GM23338 (cell line): ENCODE data around the gene LYL1.
A peak's percentile ranks its signal among the peaks of the same experiment; 100 is the strongest.

Experiments used
- EZH2 ChIP-seq: fragments of 200-600 bp; sonication (generic); IDR thresholded peaks from one replicate; pipeline ENCODE4 v1.8.0; 2017; ENCODE audit warnings: antibody characterized with exemption, mild to moderate bottlenecking, low read depth; ENCODE audit not compliant: unreplicated experiment
- EZH2phosphoT487 ChIP-seq: fragments of 200-600 bp; sonication (generic); IDR thresholded peaks from one replicate; pipeline ENCODE4 v1.8.1; 2018; ENCODE audit warnings: antibody characterized with exemption; ENCODE audit not compliant: unreplicated experiment
- POLR2AphosphoS5 ChIP-seq: IDR thresholded peaks from 2 replicates; pipeline ENCODE4 v1.6.1; 2016; ENCODE audit warnings: antibody characterized with exemption, low read depth
- ZNF114 ChIP-seq: fragments of 250-450 bp; sonication (Bioruptor Pico); IDR thresholded peaks from 2 replicates; pipeline ENCODE4 v1.5.0; 2020; ENCODE audit warnings: mild to moderate bottlenecking, moderate library complexity
- TF ChIP-seq, protein P1 (sequence below), 2 experiments: fragments of 200-600 bp in 1 of 2; sonication (generic) in 1 of 2; conservative IDR thresholded peaks; 2 replicates each; pipeline versions ENCODE4 v1.5.1 to v1.6.1; 2016 to 2017; ENCODE audit warnings: antibody characterized with exemption in 2 of 2, low read depth in 2 of 2, mild to moderate bottlenecking in 2 of 2, moderate library complexity in 1 of 2
- TF ChIP-seq, protein P2 (sequence below): IDR thresholded peaks from one replicate; pipeline ENCODE4 v1.6.1; 2018; ENCODE audit warnings: antibody characterized with exemption; ENCODE audit not compliant: unreplicated experiment

DNA sequence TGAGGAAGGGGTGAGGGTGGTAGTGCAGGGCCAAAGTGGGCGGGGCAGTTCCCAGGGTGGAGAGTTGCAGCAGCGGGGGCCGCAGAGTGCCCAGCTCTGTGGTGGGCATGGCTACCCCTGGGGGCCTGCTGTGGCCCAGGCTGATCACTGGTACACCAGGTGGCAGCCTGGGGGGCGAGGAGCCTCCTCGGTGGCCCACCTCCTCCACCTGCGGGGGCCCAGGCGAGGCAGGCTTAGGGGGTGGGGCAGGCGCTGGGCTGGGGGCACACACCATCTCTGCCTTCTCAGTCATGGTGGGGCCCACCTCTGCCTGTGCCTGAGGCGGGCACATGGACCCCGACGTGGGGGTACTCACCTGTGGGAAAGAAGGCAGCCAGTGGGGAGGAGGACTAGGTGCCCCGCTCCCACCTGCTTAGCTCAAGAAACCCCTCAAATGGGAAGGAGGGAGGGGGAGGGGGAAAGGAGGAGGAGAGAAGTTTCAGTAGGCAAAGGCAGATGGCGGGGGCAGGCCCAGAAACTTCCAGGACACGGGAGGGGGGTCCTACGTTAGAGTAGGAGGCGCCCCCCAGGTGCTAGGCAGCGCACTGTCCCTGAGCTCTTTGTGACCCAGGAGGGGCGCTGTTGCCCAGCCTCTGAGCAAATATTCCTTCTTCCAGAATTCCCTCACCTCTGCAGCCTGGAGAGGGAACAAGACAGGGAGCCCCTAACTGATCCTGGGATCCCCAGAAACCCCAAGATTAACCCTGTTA is 1.6 kb downstream of the LYL1 start:
- no peak for TF ChIP-seq POLR2AphosphoS5
- no peak for TF ChIP-seq EZH2phosphoT487
- TF ChIP-seq, protein P1, sequence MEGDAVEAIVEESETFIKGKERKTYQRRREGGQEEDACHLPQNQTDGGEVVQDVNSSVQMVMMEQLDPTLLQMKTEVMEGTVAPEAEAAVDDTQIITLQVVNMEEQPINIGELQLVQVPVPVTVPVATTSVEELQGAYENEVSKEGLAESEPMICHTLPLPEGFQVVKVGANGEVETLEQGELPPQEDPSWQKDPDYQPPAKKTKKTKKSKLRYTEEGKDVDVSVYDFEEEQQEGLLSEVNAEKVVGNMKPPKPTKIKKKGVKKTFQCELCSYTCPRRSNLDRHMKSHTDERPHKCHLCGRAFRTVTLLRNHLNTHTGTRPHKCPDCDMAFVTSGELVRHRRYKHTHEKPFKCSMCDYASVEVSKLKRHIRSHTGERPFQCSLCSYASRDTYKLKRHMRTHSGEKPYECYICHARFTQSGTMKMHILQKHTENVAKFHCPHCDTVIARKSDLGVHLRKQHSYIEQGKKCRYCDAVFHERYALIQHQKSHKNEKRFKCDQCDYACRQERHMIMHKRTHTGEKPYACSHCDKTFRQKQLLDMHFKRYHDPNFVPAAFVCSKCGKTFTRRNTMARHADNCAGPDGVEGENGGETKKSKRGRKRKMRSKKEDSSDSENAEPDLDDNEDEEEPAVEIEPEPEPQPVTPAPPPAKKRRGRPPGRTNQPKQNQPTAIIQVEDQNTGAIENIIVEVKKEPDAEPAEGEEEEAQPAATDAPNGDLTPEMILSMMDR (conservative IDR thresholded peaks at IDR 0.05; ENCODE audit: low read depth in 2 of 2), result peak; percentile 53 to 76
- no peak for TF ChIP-seq ZNF114 (CRISPR knock-in tag)
- TF ChIP-seq, protein P2, sequence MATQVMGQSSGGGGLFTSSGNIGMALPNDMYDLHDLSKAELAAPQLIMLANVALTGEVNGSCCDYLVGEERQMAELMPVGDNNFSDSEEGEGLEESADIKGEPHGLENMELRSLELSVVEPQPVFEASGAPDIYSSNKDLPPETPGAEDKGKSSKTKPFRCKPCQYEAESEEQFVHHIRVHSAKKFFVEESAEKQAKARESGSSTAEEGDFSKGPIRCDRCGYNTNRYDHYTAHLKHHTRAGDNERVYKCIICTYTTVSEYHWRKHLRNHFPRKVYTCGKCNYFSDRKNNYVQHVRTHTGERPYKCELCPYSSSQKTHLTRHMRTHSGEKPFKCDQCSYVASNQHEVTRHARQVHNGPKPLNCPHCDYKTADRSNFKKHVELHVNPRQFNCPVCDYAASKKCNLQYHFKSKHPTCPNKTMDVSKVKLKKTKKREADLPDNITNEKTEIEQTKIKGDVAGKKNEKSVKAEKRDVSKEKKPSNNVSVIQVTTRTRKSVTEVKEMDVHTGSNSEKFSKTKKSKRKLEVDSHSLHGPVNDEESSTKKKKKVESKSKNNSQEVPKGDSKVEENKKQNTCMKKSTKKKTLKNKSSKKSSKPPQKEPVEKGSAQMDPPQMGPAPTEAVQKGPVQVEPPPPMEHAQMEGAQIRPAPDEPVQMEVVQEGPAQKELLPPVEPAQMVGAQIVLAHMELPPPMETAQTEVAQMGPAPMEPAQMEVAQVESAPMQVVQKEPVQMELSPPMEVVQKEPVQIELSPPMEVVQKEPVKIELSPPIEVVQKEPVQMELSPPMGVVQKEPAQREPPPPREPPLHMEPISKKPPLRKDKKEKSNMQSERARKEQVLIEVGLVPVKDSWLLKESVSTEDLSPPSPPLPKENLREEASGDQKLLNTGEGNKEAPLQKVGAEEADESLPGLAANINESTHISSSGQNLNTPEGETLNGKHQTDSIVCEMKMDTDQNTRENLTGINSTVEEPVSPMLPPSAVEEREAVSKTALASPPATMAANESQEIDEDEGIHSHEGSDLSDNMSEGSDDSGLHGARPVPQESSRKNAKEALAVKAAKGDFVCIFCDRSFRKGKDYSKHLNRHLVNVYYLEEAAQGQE, result no peak
- TF ChIP-seq EZH2, result no peak
